ENCODE results near the gene STK4.
A peak's percentile ranks its signal among the peaks of the same experiment; 100 is the strongest.
"Not testable (repeated sequence)": the region's sequence is repeated elsewhere in the genome, so short reads cannot be mapped to it uniquely, and the experiment has no call there.

STK4 gene

DNA sequence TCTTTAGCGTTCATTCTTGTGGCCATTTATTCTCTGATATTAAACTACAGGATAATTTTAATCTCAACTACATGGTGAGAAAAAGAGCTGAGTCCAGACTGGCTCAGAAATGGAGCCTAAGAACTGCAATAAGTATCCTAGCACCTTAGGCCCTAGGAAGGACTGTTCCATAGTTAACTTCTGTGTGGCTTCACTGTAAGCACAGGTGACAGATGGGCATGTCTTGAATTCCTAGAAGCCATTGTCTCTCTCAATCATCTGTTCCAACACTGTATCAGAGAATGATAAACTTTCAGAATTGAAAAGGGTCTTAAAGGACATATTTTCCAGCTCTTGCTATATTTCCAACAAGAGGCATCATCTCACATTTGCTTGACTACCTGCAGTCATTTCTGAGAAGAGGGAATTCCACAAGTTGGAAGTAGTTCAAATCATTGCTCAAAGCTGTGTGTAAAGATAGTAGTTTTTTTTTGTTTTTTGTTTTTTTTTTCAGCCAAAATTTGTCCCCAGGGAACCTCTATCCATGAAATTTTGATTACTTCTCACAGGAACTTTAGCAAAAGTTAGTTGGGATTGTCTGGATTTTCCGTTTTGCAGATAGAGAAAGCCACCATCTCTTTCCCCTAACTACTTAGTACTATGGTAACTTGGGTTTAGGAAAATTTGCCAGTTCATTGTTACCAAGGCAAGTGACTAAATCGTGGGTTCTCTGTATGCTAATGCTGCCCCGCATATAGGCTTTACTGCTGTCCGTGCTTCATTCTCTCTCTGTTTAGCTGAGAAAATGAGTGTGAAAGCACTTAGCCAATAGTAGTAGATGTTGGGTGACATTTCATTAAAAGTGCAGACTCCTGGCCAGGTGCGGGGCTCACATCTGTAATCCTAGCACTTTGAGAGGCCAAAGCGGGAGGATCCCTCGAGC lies 87.4 kb downstream of the STK4 start:
- DNase-seq (ENCODE audit: low spot score), result no peak

DNA sequence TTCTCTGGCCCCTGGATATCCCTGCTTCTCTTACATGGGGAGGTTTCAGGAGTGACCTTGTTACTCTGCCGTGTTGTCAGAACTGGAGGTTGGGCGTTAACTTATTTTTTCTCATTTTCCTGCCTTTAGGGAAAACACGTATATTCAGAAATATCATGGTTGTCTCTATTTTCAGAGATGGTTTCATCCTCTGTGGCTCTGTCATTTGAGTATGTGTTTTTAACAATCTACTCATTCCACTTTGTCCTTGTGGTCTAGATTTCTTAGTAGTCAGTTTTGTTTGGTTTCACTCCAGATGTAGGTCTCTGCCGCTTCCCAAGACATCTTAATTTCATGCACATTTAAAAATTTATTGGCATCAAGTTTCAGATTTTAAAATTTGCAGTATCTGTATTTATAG lies 88.7 kb downstream of the STK4 start:
- DNase-seq (ENCODE audit: low spot score), result no peak

DNA sequence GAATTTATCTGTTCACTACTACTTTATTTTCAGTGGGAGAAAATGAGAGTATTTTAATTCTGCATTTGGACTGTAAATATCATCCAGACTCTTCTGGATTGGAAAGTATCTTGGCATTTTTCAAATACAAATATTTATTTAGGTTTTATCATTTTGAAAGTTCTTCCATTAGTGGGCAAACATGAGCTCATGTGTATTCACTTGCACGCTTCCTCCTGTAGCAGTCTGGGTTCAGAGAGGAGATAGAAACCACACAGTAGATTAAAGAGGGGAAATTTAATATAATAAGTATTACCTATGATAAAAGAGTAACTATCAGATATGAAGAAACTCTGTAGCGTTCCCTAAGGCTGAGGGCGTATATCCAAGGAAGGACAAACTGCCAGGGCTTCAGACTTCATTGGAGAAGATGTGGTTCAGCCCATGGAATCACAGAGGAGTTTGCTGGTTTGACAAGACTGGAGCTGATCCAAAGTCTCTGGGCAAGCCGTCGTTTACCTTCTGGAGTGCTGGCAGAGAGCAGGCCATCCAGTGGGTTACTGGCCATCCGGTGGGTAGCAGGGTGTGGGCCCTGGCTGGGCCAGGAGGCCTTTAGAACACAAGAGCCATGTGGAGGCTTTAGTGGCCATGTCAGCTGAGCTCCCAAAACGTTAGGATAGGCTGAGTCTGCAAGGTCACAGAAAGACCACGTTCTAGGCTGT lies 90.3 kb downstream of the STK4 start:
- DNase-seq (ENCODE audit: low spot score), result no peak

DNA sequence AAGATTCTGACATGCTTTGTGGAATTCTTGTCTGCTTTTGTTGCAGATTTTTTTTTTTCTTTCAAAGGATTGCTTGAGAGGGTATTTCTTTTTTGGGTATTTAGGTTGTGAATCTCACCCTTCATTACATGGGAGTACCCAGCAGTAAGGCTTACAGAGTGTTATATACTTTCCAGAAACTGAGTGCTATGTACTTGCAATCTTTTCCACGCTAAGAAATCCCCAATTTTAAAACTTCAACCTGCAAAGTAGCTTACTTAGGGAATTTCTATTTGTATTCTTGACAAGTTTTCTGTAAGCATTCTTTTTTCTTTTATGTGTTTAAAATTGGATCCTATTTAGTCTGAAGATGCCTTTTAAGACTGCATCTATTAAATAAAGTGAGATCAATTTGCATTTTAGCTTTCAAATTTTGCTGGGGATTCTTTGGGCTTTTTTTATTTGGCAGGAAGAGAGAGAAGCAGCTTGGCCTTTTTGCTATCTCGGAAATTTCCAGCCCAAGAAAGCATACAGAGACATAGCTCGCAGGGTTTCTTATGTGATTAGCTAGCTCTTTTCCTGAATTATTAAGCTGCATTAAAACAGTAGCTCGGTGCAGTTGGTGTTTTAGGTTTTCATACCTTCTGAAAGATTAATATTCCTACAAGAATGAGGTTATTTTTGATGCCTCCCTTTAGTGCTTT lies 92.0 kb downstream of the STK4 start:
- DNase-seq (ENCODE audit: low spot score), result no peak

DNA sequence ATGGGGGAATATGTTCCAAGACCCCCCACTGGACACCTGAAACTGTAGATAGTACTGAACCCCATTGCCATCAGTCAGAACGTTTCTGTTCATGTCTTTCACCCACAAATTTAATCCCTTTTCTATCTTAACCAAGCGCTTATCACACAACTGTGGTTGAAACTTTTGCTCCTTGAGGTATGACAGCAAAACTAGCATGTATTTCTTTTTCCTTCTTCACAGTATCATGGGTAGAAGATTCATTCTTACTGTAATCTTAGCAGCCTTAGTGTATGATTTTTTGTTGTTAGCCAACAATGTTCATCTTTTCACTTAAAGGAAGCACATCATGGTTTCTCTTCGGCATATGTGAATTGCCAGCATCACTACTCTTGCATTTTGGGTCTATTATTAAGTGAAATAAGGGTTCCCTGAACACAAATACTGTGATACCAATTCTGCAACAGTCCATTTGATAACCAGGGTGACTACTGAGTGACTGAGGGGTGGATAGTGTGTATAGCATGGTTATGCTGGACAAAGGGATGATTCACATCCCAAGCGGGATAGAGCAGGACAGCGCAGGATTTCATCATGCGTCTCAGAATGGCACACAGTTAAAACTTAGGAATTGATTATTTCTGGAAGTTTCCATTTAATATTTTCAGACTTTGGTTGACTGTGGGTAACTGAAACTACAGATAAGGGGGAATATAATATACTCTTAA lies 92.9 kb downstream of the STK4 start:
- peak; percentile 27 for DNase-seq (ENCODE audit: low spot score)

DNA sequence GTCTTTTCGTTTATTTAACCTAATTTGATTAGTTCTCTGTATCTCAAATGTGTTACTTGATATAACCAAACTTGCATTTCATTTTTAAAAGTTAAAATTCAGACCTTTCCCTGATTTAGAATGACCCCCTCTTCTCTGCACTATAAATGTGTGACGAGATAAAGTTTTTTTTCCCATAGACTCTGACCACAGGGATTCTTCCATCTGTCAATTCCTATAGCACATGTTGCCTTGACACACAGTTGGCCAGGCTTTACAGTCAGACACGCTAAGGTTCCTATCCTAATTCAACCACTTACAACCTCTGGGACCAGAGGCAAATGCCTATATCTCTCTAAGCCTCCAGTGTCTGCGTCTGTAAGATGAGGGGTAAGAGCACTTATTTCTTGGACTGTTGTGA lies 94.0 kb downstream of the STK4 start:
- no peak for DNase-seq (ENCODE audit: low spot score)

DNA sequence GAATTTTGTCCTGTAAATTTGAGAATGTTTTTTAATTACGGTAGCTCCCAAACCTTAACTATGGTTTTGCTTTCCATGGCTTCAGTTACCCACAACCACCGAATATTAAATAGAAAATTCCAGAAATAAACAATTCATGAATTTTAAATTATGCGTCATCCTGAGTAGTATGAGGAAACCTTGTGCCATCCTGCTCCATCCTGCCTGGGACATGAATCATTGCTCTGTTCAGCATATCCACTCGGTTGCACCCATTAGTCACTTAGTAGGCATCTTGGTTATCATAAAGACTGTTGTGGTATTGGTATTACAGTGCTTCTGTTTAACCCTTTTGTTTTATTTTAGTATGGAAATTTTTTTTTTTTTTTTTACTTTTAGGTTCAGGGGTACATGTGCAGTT lies 94.9 kb downstream of the STK4 start:
- DNase-seq (ENCODE audit: low spot score), result peak; percentile 95

DNA sequence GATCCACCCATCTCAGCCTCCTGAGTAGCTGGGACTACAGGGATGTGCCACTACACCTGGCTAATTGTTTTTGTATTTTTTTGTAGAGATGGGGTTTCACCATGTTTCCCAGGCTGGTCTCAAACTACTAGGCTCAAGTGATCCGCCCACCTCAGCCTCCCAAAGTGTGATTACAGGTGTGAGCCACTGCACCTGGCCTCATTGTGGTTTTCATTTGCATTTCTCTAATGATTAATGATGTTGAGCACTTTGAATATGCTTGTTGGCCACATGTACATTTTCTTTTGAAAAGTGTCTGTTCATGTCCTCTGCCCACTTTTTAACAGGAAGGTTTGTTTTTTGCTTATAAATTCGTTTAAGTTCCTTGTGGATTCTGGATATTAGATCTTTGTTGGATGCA lies 96.8 kb downstream of the STK4 start:
- not testable (repeated sequence) for DNase-seq (ENCODE audit: low spot score)

DNA sequence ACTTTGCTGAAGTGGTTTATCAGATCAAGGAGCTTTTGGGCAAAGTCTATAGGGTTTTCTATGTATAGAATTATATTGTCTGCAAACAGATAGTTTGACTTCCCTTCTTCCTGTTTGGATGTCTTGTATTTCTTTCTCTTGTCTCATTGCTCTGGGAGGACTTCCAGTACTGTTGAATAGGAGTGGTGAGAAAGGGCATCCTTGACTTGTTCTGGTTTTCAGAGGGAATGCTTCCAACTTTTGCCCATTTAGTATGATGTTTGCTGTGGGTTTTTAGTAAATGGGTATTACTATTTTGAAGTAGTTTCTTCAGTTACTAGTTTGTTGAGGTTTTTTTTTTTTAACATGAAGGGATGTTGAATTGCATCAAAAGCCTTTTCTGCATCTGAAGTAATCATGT lies 98.5 kb downstream of the STK4 start:
- no peak for DNase-seq (ENCODE audit: low spot score)

DNA sequence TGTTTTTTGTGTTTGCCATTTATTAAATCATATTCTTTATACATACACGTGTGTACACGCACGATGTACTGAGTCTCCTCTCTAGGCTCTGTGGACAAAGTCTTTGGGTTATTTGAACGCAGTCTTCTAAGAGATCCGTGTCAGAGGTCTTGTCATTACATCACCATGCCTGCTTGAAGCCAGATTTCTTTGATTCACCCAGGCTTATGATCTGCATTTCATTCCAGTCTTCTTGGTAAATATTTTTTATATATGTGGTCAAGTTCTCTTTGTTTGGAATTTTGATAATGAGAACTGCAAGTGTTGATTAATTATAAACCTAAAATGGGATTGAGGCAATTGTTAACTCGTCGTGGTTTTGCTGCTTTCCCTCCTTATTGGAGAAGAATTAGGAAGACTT lies 100.1 kb downstream of the STK4 start:
- no peak for DNase-seq (ENCODE audit: low spot score)

DNA sequence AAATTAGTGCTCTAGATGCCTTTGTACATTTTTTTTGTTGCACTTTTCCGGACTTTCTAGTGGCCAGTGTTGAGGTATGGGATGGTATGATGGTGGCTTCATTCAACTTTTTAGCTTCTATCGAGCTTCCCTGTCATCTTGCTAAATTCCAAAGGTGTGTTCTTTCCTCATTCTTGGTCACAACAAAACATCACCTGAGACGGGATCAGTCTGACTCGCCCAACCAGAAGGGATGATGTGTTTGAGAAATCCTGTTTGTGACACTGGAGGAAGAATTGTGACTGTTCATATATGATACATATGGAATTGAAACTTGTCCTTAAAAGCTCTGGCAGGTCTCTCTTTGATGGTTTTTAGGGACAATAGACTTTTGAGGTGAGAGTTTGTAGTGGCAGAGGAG lies 100.8 kb downstream of the STK4 start:
- DNase-seq (ENCODE audit: low spot score), result no peak

DNA sequence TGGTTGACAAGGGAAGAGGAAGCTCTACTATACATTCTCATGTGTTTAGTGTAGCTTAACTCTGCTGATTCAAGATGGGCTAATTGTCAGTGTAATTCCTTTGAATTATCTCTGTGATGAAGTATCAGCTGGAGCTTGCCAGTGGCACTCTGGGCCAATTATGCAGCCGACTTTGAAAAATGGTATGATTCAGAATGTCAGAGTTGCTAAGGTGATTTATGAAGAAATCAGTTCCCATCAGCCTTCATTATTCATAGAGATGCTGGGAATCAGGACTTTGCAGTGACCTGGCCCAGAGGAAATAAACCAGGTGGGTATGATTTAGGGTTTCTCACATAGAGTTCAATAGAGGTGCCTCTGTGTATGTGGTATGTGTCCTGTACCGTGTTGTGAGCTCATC lies 101.2 kb downstream of the STK4 start:
- peak; percentile 42 for DNase-seq (ENCODE audit: low spot score)

DNA sequence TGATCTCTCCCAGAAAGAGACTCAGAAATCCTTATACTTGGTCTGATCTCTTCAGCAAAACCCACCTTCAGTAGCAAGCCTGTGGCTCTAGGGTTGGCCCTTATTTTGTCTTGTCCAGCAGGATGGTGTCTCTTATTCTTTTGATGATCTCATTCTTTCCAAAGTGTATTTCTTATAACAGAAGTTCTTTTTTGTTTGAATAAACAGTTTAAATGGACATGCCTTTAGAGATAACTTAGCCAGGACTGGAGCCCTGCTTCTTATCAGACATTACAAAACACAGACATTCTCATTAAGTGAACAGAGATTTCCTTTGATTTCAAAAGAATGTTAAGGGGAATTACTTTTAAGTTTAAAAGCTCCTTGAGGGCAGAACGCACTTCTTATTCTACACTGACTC lies 102.9 kb downstream of the STK4 start:
- no peak for DNase-seq (ENCODE audit: low spot score)

DNA sequence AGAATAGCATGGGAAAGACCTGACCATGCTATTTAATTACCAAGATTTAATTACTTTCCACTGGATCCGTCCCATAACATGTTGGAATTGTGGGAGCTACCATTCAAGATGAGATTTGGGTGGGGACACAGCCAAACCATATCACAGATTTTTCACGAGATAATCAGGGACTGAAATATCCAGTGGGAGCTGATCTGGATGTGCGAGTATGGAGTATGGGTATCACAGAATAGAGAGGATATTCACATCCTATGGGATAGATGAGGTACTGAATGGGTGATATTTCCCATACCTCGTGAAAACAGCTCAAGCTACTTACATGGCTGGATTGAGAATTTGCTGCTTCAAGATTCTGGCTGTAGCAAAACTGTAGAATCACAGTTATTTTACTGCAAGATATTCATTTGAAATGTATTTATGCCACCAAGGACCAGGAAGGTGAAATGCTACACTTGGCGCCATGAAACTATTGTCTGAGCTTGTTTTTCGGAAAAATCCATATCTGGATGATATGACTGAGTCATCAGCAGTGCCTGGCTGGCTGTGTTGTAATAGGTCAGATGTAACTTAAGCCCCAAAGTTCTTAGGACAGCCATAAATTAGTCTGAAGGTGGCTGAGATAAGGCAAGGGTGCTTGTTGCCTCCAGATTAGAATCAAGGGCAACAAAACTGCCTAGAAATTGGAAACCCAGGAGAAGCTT lies 104.8 kb downstream of the STK4 start:
- no peak for DNase-seq (ENCODE audit: low spot score)

DNA sequence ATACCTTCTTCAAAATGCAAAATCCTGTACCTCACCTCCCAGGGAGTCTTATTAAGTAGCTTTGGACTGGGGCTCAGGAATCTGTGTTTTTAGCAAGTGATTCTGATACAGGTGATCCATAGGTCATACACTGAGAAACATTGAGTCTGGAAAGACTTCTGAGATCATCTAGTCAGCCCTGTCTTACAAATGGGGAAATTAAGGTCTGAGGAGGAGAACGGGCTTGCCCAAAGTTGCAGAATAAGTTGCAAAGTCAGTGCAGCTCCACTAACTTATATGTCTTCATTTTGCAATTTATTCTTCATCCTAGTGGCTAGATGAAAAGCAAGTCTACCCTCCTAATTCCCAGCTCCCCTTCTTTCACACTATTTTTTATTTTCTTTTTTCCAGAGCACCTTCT lies 105.8 kb downstream of the STK4 start:
- DNase-seq (ENCODE audit: low spot score), result no peak

DNA sequence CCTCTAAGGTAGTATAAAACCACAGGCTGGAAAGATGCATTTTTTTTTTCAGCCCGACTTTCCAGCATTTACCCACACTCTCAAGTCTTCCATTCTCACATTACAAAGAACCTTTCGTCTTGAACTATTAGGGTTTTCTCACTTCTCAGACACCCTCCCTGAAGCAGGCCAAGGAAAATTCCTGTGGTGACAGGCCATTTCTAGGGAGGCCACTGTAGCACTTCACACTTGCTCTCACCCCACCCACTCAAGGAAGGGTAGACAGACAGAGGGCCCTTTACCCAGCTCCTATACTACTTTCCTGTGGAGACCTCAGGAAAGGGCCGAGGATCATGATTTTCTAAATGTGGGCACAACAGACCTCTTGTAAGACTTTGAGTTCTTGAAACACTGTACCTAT lies 106.9 kb downstream of the STK4 start:
- no peak for DNase-seq (ENCODE audit: low spot score)

DNA sequence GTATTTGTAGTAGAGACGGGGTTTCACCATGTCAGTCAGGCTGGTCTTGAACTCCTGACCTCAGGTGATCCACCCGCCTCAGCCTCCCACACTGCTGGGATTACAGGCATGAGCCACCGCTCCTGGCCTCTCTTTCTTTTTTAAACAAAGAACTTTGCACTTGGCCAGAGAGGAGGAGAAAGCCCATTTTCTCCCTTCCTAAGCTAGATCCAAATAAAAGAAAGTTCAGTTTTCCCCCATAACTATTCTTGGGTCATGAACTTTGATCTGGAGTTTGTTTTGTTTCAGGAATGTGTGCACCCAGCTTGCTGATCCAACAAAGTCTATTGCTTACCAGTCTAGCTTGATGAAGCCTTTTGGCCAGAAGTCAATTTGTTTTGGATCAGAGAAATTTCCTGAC lies 111.2 kb downstream of the STK4 start:
- DNase-seq (ENCODE audit: low spot score), result no peak

DNA sequence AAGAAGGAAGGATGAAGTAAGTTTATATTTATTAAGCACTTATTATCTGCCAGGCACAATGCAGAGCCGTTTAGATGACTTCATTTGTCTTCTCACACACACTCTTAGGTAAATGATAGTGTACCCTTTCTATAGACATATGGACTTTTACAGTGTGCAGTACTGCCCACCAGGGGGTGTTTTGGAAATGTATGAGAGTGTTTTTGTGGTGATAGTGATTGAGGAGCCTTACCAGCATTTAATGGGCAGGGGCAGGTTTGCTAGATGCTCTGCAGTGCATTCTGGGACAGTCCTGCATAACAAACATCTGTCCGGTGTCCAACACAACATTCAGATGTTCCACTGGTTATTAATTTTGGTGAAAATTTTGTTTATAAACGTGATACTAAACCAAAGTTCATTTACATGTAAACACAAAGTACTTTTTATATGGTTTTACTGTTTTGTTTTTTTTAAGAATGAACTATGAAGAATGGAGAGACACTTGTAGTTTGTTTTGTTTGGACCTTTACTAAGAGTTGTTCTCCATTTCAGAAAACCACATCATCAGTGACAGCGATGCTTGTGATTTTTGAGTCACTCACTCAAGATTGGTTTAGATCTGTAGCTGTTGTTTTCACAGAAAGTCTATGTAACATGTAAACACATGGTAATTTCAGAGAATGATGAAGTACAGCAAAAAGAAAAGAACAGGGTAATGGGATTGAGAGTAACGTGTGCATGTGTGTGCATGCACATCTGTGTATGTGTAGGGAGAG lies 114.7 kb downstream of the STK4 start:
- DNase-seq (ENCODE audit: low spot score), result peak; percentile 45

DNA sequence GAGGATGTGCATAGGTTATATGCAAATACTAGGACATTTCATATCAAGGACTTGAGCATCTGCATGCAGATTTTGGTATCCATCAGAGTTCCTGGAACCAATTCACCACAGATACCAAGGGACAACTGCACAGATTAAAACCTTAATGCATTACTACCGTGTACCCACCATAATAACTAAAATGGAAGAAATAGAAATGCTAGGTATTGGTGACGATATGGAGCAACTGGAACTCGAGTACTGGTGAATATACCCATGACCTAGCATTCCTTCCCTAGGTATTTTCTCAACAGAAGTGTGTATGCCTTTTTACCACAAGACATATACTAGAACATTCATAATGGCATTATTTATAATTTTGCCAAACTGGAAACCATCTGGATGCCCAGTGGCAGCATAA lies 116.2 kb downstream of the STK4 start:
- no peak for DNase-seq (ENCODE audit: low spot score)

DNA sequence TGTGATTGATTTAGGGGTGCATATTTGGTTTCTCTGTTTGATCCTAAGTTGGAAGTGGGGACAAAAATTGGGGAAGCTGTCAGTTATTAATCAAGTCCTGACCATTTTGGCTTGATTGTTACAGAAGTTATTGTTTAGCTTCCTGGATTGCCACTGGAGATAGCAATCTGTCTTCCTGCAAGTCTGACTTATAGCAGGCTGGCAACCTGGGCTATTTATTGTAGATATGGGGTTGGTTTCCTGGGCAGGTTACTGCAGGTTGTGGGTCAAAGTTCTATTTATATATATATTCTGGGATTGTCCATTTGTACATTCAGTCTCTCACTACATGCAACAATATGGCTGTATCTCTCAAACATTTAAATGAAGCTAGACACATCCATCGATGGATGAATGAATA lies 116.8 kb downstream of the STK4 start:
- DNase-seq (ENCODE audit: low spot score), result no peak

DNA sequence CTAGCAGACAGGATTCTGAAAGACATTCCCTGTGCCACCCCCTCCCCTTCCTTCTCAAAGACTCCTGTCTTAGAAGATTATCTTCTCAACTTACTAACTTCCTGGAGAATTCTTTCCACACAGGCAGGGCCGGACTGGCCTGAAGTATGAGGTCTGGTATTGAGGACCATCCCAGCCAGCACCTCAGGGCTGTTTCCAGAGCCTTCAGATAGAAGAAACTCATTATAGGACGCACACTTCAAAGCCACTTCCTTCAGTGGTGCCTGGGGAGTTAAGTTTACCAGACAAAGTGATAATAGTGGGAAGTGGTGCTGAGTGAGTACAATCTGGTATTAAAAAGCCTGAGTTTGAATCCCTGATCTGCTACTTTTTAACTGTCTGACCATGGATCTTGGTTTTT lies 119.0 kb downstream of the STK4 start:
- no peak for DNase-seq (ENCODE audit: low spot score)
